HL-60 (cell line): Measurements from ENCODE around the gene JAKMIP1.

Experiments used
- DNase-seq, 2 experiments: peaks; one replicate each; pipeline ENCODE4 v3.0.0-alpha.2; 2010 to 2020; ENCODE audit warnings: low read depth in 1 of 2, low spot score in 1 of 2
- H3K27ac ChIP-seq: fragments of 250-450 bp; sonication (Bioruptor Pico); replicated peaks from 2 replicates; pipeline ENCODE4 v1.5.1; 2020; ENCODE audit warnings: mild to moderate bottlenecking, moderate library complexity
- H3K27me3 ChIP-seq: fragments of 250-450 bp; sonication (Bioruptor Pico); 2 replicates; pipeline ENCODE4 v1.5.1; 2021; ENCODE audit warnings: mild to moderate bottlenecking, moderate library complexity; ENCODE audit not compliant: insufficient read depth, poor library complexity, severe bottlenecking
- H3K4me3 ChIP-seq: replicated peaks from 2 replicates; pipeline ENCODE4 v1.5.1; 2011; ENCODE audit warnings: mild to moderate bottlenecking, control low read depth, low read length; ENCODE audit not compliant: insufficient read depth
- GABPA ChIP-seq: IDR thresholded peaks from 2 replicates; pipeline ENCODE4 v1.6.1; 2012; ENCODE audit warnings: low read depth
- POLR2AphosphoS5 ChIP-seq: IDR thresholded peaks from 2 replicates; pipeline ENCODE4 v1.6.1; 2012; ENCODE audit warnings: low read depth
- SPI1 ChIP-seq: IDR thresholded peaks from 2 replicates; pipeline ENCODE4 v1.6.1; 2012; ENCODE audit warnings: low read depth, mild to moderate bottlenecking, borderline replicate concordance
- TF ChIP-seq, protein P1 (sequence below): IDR thresholded peaks from one replicate; pipeline ENCODE4 v1.5.1; 2011; ENCODE audit warnings: low read length, control low read depth, inconsistent platforms; ENCODE audit not compliant: insufficient read depth
- TF ChIP-seq, protein P2 (sequence below): IDR thresholded peaks from 2 replicates; pipeline ENCODE4 v1.6.1; 2012; ENCODE audit warnings: low read depth; ENCODE audit not compliant: insufficient replicate concordance

JAKMIP1 gene

DNA sequence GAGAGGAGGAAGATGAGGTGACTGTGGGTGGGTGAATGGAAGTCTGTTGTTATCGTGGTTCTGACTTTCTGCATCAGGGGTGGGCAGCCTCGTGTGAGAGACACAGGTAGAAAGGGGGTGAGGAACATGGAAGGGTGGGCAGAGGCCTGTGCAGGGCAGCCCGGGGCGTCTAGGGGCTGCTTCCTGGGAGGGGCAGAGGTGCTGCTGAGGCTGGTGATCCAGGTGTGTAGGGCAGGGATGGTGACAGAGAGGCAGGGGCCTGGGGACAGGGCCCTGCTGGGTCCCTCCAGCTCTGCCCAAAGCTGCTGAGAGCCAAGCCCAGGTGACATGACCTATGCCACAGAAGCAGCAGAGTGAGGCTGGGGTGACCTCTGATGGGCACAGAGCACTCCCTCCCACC, 92.5 kb downstream of the JAKMIP1 start:
- no peak overlapping the region for H3K27ac ChIP-seq
- TF ChIP-seq, protein P1, sequence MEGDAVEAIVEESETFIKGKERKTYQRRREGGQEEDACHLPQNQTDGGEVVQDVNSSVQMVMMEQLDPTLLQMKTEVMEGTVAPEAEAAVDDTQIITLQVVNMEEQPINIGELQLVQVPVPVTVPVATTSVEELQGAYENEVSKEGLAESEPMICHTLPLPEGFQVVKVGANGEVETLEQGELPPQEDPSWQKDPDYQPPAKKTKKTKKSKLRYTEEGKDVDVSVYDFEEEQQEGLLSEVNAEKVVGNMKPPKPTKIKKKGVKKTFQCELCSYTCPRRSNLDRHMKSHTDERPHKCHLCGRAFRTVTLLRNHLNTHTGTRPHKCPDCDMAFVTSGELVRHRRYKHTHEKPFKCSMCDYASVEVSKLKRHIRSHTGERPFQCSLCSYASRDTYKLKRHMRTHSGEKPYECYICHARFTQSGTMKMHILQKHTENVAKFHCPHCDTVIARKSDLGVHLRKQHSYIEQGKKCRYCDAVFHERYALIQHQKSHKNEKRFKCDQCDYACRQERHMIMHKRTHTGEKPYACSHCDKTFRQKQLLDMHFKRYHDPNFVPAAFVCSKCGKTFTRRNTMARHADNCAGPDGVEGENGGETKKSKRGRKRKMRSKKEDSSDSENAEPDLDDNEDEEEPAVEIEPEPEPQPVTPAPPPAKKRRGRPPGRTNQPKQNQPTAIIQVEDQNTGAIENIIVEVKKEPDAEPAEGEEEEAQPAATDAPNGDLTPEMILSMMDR, result no peak
- TF ChIP-seq, protein P2, sequence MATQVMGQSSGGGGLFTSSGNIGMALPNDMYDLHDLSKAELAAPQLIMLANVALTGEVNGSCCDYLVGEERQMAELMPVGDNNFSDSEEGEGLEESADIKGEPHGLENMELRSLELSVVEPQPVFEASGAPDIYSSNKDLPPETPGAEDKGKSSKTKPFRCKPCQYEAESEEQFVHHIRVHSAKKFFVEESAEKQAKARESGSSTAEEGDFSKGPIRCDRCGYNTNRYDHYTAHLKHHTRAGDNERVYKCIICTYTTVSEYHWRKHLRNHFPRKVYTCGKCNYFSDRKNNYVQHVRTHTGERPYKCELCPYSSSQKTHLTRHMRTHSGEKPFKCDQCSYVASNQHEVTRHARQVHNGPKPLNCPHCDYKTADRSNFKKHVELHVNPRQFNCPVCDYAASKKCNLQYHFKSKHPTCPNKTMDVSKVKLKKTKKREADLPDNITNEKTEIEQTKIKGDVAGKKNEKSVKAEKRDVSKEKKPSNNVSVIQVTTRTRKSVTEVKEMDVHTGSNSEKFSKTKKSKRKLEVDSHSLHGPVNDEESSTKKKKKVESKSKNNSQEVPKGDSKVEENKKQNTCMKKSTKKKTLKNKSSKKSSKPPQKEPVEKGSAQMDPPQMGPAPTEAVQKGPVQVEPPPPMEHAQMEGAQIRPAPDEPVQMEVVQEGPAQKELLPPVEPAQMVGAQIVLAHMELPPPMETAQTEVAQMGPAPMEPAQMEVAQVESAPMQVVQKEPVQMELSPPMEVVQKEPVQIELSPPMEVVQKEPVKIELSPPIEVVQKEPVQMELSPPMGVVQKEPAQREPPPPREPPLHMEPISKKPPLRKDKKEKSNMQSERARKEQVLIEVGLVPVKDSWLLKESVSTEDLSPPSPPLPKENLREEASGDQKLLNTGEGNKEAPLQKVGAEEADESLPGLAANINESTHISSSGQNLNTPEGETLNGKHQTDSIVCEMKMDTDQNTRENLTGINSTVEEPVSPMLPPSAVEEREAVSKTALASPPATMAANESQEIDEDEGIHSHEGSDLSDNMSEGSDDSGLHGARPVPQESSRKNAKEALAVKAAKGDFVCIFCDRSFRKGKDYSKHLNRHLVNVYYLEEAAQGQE, result no peak
- TF ChIP-seq GABPA (no peak), POLR2AphosphoS5 (no peak), SPI1 (no peak)
- H3K4me3 ChIP-seq, result no peak overlapping the region
- no peaks in the 10 kb centered on the region for H3K27me3 ChIP-seq
- DNase-seq, result no peak

DNA sequence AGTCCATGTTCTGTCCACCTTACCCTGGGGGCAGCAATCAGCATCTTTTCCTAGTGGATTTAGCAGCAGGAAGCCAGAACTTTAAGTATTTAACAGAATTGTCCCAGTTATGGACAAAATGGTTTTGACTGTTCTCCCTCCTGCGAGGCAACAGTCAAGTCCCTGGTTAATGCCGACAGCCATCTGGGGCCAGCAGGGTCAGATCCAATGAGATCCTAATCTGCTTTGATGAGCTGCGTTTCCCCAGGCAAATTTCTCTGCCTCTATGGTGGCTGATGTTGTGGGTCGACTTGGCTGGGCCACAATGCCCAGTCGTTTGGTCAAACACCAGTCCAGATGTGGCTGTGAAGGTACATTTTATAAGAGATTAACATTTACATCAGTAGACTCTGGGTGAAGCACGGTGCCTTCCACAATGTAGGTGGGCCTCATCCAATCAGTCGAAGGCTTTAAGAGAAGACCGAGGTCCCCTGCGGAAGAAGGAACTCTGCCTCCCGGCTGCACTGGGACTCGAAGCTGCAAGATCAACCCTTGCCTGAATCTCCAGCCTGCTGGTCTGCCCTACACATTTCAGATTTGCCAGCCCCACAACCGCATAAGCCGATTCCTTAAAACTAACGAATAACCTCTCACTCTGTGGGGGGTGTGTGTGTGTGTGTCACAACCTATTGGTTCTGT, 93.1 kb downstream of the JAKMIP1 start:
- TF ChIP-seq, protein P1, result no peak
- TF ChIP-seq SPI1 (no peak), GABPA (no peak), POLR2AphosphoS5 (no peak)
- TF ChIP-seq, protein P2, result no peak
- no peak for DNase-seq
- Histone ChIP-seq H3K4me3 (no peak overlapping the region), H3K27ac (no peak overlapping the region), H3K27me3 (no peaks in the 10 kb centered on the region)

DNA sequence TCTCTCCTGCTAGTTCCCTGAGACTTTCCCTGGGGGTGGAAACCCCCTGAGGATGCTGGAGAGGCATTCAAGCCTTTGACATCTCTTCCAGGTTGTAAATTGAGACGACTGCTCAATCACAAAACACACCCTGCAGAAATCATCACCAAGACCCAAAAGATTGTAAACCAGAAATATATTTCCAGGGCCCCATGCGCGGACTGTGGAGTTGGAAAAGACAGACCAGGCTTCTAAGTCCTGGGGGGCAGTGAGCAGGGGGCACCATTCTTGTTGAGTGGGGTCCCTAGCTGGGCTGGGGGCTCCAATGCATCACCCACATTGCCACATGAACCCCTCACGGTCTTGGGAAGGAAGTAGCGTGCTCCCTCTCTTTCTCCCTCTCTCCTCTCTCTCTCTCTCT, 94.2 kb downstream of the JAKMIP1 start:
- DNase-seq, result no peak
- TF ChIP-seq SPI1 (no peak), POLR2AphosphoS5 (no peak), GABPA (no peak)
- TF ChIP-seq, protein P2, result no peak
- TF ChIP-seq, protein P1, result no peak
- no peak overlapping the region for H3K4me3 ChIP-seq
- H3K27me3 ChIP-seq, result no peaks in the 10 kb centered on the region
- no peak overlapping the region for H3K27ac ChIP-seq
